ENCODE results near the gene GDI2.
"Not testable (repeated sequence)": the region's sequence is repeated elsewhere in the genome, so short reads cannot be mapped to it uniquely, and the experiment has no call there.

The GDI2 gene

GRCh38 chr10:5827841-5828240 lies 14.6 kb upstream of the GDI2 start:
- DNase-seq (ENCODE audit: low read depth), result no peak

GRCh38 chr10:5826511-5826910 lies 13.3 kb upstream of the GDI2 start:
- not testable (repeated sequence) for DNase-seq (ENCODE audit: low read depth)

GRCh38 chr10:5818894-5819293 lies 5.7 kb upstream of the GDI2 start:
- DNase-seq (ENCODE audit: low read depth), result no peak

- no peak for DNase-seq (ENCODE audit: low read depth)
Observed at GRCh38 chr10:5818048-5818331, 4.8 kb upstream of the GDI2 start.

DNA sequence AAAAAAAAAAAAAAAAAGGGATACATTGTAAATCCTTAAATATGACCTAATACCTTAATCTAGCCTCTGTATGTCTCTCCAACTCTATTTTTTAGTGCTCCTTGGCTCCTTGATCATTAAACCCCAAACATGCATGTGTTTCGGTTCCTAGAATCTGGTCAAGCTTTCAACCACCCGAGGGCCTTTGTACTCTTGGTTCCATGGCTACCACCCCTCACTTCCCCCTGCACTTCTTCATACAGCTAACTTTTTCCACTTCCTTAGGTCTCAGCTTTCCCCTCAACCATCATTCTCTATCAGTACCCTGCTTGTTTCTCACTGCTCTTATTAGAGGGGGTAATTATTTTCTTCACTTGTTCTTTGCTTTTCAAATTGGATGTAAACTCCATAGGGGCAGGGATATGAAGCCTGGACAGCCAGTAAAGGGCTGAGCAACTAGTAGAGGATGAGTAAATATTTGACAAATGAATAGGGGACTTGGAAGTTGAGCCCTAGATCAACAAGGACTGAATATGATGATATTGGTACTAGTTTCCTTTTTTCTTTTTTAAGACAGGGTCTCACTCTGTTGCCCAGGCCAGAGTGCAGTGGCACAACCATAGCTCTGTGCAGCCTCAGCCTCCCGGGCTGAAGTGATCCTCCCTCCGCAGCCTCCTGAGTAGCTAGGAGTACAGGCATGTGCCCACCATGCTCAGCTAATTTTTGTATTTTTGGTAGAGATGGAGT lies 4.3 kb upstream of the GDI2 start:
- DNase-seq (ENCODE audit: low read depth), result no peak

DNA sequence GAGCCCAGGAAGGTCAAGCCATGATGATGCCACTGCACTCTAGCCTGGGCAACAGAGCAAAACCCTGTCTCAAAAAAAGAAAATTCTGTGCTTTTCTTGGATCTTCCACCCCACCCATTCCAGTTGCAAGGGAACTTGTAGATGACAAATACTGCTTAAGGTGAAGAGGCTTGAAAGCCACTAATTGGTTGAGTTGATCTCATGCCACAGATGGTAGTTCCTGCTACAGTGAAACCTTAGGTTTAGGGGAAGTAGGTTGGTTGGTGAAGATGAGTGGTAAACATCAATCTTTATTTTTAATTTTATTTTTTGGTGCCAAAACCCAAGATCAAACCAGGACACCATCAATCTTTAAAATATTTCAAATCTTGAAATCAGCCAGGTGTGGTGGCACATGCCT lies 2.9 kb upstream of the GDI2 start:
- DNase-seq (ENCODE audit: low read depth), result no peak

DNA sequence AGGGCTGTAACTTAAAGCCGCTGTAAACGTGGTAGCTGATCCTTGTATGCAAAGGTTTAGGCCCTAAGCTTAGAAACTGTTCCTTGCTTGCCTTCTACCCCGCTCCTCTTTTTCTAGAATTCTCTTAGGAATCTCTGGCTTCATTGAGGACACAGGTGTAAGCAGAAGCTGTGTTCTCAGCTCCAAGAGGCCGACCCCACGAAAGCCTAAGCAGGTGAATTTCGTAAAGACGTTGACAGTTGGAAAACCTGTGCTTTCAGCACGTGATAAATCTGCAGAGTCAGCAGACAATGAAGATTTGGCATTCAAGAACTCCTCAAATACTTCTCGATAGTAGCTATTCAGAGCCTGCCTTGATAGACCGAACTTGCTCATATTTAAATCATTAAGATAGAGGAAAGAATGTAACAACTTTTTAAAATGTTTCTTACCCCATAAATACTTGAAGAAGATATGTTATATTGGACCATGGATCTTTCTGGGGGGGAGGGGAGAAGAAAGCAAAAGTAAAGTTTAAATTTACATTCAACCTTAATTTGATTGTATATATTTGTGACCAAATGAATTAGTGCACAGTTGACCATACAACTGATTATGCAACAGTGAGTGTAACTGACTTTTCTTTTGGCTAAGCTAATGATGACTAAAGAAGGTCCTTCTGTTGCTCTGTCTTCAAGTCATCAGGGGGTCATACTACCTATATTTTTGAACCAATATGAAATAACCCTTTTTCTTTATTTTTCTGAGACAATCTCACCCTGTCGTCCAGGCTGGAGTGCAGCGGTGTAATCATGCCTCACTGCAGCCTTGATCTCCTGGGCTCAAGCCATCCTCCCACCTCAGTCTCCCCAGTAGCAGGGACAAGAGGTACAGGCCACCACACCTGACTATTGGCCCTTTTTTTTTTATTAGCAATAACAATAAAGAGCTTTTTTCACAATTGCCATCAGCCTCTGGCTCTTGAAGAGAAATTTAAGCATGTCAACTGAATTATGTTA lies 1.2 kb upstream of the GDI2 start:
- DNase-seq (ENCODE audit: low read depth), result peak; percentile 55

DNA sequence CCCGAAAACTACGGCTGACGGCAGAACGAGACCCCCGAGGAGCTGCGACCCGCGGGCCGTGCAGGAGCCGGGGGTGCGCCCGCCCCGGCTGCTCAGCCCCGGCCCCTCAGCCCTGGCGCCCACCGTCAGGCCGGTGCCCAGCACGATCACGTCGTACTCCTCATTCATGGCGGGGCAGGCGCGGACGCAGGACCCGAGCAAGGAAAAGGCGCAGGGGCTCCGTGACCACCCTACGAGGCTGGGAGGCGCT lies 218 bp downstream of the GDI2 start:
- DNase-seq (ENCODE audit: low read depth), result no peak

- peak; percentile 50 for DNase-seq (ENCODE audit: low read depth)
Observed at GRCh38 chr10:5812283-5813090, 747 bp downstream of the GDI2 start.

- peak; percentile 59 for DNase-seq (ENCODE audit: low read depth)
Observed at GRCh38 chr10:5811387-5811821, 1.8 kb downstream of the GDI2 start.

GRCh38 chr10:5810225-5810624 lies 3.0 kb downstream of the GDI2 start:
- no peak for DNase-seq (ENCODE audit: low read depth)

GRCh38 chr10:5809527-5810154 lies 3.6 kb downstream of the GDI2 start:
- DNase-seq (ENCODE audit: low read depth), result no peak

- not testable (repeated sequence) for DNase-seq (ENCODE audit: low read depth)
Observed at GRCh38 chr10:5808783-5809392, 4.3 kb downstream of the GDI2 start.

DNA sequence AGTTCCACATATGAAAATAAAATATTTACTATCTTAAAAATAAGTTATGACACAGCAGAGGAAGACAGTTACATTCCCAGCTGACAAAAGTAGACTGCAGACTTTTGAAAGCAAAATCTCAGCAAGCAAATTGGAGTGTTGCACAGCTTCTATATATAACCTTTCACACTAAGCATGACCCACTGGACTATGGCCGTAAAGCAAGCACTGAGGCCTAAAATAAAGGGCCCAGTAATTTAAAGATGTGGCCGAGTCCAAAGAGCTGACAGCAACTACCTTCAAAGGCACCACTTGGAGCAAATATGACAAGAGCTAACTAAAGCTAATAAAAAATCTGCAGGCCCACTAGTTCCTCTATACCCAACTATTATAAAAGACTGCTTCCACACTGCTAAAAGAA lies 6.5 kb downstream of the GDI2 start:
- DNase-seq (ENCODE audit: low read depth), result no peak

GRCh38 chr10:5805711-5806110 lies 7.5 kb downstream of the GDI2 start:
- no peak for DNase-seq (ENCODE audit: low read depth)

DNA sequence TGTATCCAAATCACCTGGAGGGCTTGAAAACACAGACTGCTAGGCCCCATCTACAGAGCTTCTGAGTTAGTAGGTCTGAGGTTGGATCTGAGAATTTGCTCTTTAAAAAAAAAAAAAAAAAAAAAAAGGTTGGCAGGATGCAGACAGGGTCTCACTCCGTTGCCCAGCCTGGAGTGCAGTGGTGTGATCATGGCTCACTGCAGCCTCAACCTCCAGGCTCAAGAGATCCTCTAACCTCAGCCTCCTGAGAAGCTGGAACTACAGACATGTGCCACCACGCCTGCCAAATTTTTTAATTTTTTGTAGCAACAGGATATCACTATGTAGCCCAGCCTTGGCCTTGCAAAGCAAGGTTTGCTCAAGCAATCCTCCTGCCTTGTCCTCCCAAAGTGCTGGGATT lies 8.0 kb downstream of the GDI2 start:
- DNase-seq (ENCODE audit: low read depth), result no peak

GRCh38 chr10:5804386-5804785 lies 8.8 kb downstream of the GDI2 start:
- no peak for DNase-seq (ENCODE audit: low read depth)

DNA sequence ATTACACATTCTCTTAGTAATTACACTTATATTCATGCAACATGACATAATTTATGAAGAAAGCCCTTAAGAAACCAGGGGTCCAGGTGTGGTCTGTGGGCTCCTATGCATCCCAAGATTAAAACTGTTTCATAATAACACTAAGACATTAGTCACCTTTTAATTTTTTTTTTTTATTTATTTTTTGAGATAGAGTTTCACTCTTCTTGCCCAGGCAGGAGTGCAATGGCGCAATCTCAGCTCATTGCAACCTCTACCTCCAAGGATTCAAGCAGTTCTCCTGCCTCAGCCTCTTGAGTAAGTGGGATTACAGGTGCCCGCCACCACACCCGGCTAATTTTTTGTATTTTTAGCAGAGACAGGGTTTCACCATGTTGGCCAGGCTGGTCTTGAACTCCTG lies 12.5 kb downstream of the GDI2 start:
- no peak for DNase-seq (ENCODE audit: low read depth)

DNA sequence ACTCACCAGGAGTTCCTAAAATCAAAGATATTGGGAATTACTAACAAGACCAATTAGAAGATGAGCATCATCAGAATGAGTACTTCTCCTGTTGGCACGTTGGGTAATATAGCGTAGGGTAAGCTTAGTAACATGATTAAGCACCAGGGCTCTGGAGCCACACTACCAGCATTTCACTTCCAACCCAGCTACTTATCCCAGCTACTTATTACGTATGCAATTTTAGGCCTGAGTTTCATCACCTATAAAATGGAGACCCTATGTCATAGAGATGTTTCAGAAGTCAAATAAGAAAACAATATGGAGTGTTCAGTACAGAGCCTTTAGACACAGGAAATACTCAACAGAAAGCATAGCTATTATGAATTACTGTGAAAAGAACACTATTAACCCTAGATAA lies 19.0 kb downstream of the GDI2 start:
- no peak for DNase-seq (ENCODE audit: low read depth)

DNA sequence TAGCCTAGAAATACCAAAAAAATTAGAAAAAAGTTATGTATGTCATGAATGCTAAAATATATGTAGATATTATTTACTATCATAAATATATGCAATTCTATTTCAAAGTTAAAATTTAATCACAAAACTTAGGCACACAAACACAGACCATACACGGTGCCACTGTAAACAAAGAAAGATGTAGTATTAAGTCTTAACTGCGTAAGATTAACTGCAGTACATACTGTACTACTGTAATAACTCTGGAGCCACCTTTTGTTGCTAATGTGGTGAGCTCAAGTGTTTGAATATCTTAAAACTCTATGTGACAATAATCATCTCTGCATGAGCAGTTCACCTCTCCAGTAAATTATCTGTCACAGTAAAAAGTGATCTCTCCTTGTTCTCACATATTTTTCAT lies 23.6 kb downstream of the GDI2 start:
- no peak for DNase-seq (ENCODE audit: low read depth)

- DNase-seq (ENCODE audit: low read depth), result no peak
Observed at GRCh38 chr10:5788969-5789368, 24.3 kb downstream of the GDI2 start.

- no peak for DNase-seq (ENCODE audit: low read depth)
Observed at GRCh38 chr10:5783300-5783699, 29.9 kb downstream of the GDI2 start.

Data from ELR (cell line).